GM12875 (cell line): ENCODE measurements around the gene ZBTB20.

Experiments used
- H3K4me3 ChIP-seq: one replicate; pipeline ENCODE4 v1.5.1; 2011; ENCODE audit warnings: low read depth, low read length, control low read depth
- TF ChIP-seq, protein P1 (sequence below): IDR thresholded peaks from 2 replicates; pipeline ENCODE4 v1.5.1; 2011; ENCODE audit warnings: low read depth, mild to moderate bottlenecking, control low read depth, inconsistent platforms, low read length, moderate library complexity, borderline replicate concordance; ENCODE audit not compliant: insufficient read depth

Gene ZBTB20

DNA sequence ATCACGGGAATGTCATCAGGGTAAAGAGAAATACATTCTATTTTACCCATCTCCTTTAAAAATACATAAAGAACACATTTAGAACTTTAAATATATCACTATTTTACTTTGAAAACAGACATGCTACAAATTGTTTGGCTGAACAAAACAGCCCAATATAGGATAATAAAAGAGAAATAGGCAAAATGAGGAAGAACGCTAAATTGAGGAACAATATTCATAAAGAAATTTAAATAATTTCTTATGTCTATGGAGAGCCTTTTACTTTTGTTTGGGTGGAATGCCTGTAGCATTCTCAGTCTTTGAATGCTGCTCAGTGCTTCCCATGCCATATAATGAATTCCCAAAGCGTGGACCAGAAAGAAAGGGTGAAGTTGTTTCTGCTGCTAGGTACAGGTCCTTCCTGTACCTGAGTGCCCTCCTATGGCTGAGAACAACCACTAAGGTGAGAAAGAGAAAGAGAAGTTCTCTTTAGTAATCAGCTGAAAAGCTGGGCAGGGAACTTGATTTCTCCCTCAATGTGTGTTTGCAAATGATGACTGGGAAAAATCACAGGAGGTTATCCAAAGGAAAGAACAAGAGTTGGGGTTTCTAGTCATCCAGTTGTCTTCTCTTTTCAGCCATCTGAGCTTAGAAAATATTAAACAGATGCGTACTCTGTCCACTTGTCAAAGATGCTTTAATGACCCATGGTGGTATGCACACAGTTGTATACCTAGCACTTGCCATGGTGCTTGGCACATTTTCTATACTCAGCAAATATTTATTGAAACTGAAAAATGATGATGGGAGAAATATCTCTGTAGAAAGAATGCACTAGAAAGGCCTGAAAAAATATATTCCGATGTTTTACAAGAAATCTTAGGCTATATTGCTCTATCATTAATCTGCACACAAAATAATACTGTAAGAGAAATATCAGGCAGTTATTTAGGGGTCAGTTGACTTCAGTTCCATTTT is 448.7 kb downstream of the ZBTB20 start:
- no peak overlapping the region for H3K4me3 ChIP-seq
- TF ChIP-seq, protein P1, sequence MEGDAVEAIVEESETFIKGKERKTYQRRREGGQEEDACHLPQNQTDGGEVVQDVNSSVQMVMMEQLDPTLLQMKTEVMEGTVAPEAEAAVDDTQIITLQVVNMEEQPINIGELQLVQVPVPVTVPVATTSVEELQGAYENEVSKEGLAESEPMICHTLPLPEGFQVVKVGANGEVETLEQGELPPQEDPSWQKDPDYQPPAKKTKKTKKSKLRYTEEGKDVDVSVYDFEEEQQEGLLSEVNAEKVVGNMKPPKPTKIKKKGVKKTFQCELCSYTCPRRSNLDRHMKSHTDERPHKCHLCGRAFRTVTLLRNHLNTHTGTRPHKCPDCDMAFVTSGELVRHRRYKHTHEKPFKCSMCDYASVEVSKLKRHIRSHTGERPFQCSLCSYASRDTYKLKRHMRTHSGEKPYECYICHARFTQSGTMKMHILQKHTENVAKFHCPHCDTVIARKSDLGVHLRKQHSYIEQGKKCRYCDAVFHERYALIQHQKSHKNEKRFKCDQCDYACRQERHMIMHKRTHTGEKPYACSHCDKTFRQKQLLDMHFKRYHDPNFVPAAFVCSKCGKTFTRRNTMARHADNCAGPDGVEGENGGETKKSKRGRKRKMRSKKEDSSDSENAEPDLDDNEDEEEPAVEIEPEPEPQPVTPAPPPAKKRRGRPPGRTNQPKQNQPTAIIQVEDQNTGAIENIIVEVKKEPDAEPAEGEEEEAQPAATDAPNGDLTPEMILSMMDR: no peak

DNA sequence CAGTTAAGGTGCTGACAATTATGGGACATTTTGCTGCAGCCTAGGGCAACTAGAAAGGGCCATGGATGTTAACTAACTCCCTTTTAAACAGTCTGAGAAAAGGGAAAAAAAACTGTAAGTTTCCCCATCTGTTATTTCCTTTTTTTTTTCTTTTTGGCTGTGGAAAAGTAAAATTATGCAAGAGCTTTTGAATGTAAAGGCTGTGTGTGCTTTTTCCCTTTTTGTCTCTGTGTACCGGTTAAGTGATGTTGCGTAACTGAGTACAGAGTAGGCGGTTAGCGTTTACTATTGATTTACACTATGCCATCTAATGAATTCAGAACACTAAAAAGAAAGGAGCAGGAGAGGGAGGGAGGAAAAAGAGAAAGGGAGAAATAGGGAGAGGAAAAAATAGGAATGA is 449.7 kb downstream of the ZBTB20 start:
- no peak overlapping the region for H3K4me3 ChIP-seq
- TF ChIP-seq, protein P1: no peak

DNA sequence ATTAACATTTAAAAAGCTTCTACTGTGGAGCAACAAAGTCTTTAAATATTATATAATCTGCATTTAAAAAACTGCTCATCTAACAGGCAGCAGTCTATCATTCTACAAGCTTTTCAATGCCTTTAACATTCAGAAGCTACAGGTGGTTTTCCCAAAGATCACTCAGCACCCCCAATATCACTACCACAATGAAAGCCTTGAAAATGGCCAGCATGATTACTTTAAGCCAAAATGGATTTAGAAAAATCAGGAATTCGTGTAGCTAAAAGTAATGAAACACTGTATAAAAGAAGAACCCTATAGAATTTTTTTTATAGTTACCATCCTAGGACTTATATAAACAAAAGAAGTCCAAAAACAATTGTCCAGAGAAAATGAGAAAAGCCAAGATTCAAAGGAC is 452.8 kb downstream of the ZBTB20 start:
- TF ChIP-seq, protein P1: no peak

DNA sequence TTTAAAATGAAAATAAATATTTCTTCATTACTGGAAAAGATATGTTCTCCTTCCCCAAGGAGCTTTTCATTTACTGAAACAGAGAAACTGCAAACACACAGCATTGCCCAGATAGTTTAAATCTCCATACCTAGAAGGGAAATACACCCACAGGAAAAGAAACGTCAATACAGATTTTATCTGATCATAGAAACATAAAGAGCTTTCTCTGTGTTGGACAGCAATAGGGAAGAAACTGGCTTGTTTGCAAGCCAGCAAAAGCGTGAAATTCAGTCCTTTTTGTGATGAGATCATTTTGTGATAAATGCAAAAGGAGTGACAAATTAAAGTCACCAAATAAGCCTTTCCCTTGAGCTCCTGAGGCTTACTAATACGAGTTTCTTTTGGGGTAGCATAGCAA is 455.2 kb downstream of the ZBTB20 start:
- TF ChIP-seq, protein P1: no peak
- H3K4me3 ChIP-seq: no peak overlapping the region

More for the DNA sequence above, 452.8 kb downstream of the ZBTB20 start:
- no peak overlapping the region for H3K4me3 ChIP-seq

DNA sequence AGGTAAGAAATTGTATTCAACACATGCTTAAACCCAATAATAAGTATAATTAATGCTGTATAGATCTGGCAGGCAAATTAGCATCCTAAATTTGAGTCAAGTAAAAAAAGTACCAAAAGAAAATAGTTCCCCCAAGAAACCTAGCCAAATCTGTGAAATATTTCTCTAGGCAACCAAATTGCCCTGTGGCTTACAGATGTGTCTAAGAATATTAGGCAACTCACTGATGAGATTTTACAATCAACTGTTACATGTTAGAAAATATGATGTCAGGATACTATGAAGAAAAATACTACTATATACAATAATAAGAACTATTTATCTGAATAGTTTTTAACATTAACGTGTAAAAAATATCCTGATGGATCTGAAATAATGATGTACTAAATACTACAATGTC is 456.2 kb downstream of the ZBTB20 start:
- no peak overlapping the region for H3K4me3 ChIP-seq
- TF ChIP-seq, protein P1: no peak

DNA sequence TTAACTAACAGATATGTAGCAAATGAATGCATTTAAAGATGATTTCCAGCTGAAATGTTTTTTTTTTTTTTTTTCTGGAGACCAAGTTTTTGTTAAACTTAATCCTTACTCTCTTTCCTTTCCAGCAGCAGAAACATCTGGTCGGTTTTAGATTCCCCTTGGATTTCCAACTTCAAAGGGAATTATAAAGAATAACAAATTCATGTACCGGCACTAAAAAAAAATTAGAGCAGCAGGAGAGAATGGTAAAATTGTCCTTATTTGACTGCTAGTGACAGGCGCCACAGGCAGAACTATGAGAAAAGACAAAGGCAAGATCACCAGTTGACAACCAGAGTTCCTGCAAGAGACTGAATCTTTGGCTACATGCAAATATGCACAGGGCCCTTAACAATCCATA is 459.9 kb downstream of the ZBTB20 start:
- no peak overlapping the region for H3K4me3 ChIP-seq
- TF ChIP-seq, protein P1: no peak

DNA sequence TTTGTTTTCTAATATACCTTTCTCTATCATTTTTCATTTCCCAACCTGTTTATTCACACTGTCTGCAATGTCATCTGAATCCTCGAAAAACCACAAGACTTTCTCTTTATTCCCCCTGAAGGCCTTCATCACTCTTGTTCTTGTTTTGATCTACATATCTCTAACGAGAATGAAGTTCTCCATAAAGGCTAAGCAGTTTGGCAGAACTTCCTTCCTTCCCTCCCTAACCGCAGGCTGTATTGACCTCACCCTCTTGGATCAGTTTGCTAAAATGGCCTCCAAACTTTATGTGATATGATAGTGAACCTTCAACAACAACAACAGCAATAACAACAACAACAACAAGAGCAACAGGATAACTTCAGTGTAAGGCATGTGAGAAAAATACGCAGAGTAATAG is 460.5 kb downstream of the ZBTB20 start:
- TF ChIP-seq, protein P1: no peak
- H3K4me3 ChIP-seq: no peak overlapping the region
